A549 (cell line): ENCODE results near the gene HDHD2. TPM values are rescaled to one million over a fixed set of nuclear protein-coding genes. Genes with fewer than 3 reads are reported as not detected.
"Not testable (repeated sequence)": the region's sequence is repeated elsewhere in the genome, so short reads cannot be mapped to it uniquely, and the experiment has no call there.

Source experiments
- ATAC-seq, 2 experiments: fragments of 200-7000 bp in 1 of 2; fragments of >200 bp in 1 of 2; cut with Nextera tagmentation in 1 of 2; cut with Tn5 transposase in 1 of 2; 3 replicates each; pipeline versions ENCODE4 v1.8.0 to v1.9.1; 2018 to 2020; ENCODE audit warnings: mild to moderate bottlenecking in 1 of 2, moderate library complexity in 1 of 2
- CTCF ChIA-PET: fragments of 300-600 bp; sonication (Branson Sonifier 250); formaldehyde crosslinking; extraction: SDS; loops from one replicate; lab custom pipeline; 2021; ENCODE audit warnings: antibody characterized with exemption, inconsistent platforms; lab: Yijun Ruan, JAX
- POLR2A ChIA-PET: fragments of 350-600 bp; formaldehyde crosslinking; extraction: SDS; loops from one replicate; lab custom pipeline; 2021; ENCODE audit warnings: antibody characterized with exemption, inconsistent platforms; lab: Yijun Ruan, JAX
- DNase-seq, 2 experiments: peaks; one replicate each; pipeline versions ENCODE4 v3.0.0 to v3.0.0-alpha.2; 2011 to 2016; ENCODE audit warnings: low read depth in 1 of 2, low spot score in 1 of 2
- FAIRE-seq: peaks from 2 replicates; lab custom pipeline; 2011; peaks lifted over from hg19 to GRCh38; lab: Jason Lieb, UNC
- H3K27ac ChIP-seq, 2 experiments: fragments of >200 bp; sonication (Bioruptor Twin); formaldehyde crosslinking; 3 replicates each; pipeline ENCODE4 v1.5.1; 2016 to 2017
- H3K4me1 ChIP-seq: fragments of >200 bp; sonication (Bioruptor Twin); formaldehyde crosslinking; 3 replicates; pipeline ENCODE4 v1.6.1; 2016
- H3K4me2 ChIP-seq: fragments of >200 bp; sonication (Bioruptor Twin); formaldehyde crosslinking; 3 replicates; pipeline ENCODE4 v1.6.1; 2016
- H3K4me3 ChIP-seq: fragments of >200 bp; sonication (Bioruptor Twin); formaldehyde crosslinking; 3 replicates; pipeline ENCODE4 v1.5.1; 2016
- H3K9me3 ChIP-seq: fragments of >200 bp; sonication (Bioruptor Twin); formaldehyde crosslinking; 3 replicates; pipeline ENCODE4 v1.6.1; 2016
- BCL3 ChIP-seq: fragments of >200 bp; sonication (Bioruptor Twin); formaldehyde crosslinking; IDR thresholded peaks from 3 replicates; pipeline ENCODE4 v1.6.1; 2016
- BHLHE40 ChIP-seq: IDR thresholded peaks from 2 replicates; pipeline ENCODE4 v1.6.1; 2012; ENCODE audit warnings: low read depth, low read length, inconsistent platforms
- CBX8 ChIP-seq: fragments of 200-600 bp; sonication (generic); IDR thresholded peaks from 2 replicates; pipeline ENCODE4 v1.6.1; 2016
- CHD4 ChIP-seq: fragments of 200-600 bp; sonication (generic); IDR thresholded peaks from 2 replicates; pipeline ENCODE4 v1.6.1; 2016; ENCODE audit warnings: antibody characterized with exemption, mild to moderate bottlenecking, borderline replicate concordance
- EHMT2 ChIP-seq: fragments of 200-600 bp; sonication (generic); IDR thresholded peaks from 2 replicates; pipeline ENCODE4 v1.6.1; 2016; ENCODE audit warnings: antibody characterized with exemption, low read depth, mild to moderate bottlenecking, moderate library complexity
- ELK1 ChIP-seq: fragments of 150-350 bp; IDR thresholded peaks from 2 replicates; pipeline ENCODE4 v1.6.1; 2014; ENCODE audit warnings: low read depth, mild to moderate bottlenecking, low read length
- ESRRA ChIP-seq: fragments of 150-350 bp; IDR thresholded peaks from 2 replicates; pipeline ENCODE4 v1.6.1; 2014; ENCODE audit warnings: mild to moderate bottlenecking, low read length, borderline replicate concordance
- FOSB ChIP-seq: fragments of 250-450 bp; sonication (Bioruptor Pico); IDR thresholded peaks from 2 replicates; pipeline ENCODE4 v1.5.0; 2020; ENCODE audit warnings: mild to moderate bottlenecking, moderate library complexity
- FOSL2 ChIP-seq, 2 experiments: fragments of 450-650 bp in 1 of 2; fragments of >200 bp in 1 of 2; sonication (Bioruptor Twin) in 1 of 2; formaldehyde crosslinking; IDR thresholded peaks; 2 replicates each; pipeline versions ENCODE4 v1.5.0 to v1.6.1; 2016 to 2020; ENCODE audit warnings: mild to moderate bottlenecking in 1 of 2, moderate library complexity in 1 of 2
- HOXA7 ChIP-seq: fragments of 250-450 bp; sonication (Bioruptor Pico); IDR thresholded peaks from 2 replicates; pipeline ENCODE4 v1.5.0; 2020; ENCODE audit warnings: mild to moderate bottlenecking, moderate library complexity
- MAX ChIP-seq: IDR thresholded peaks from 2 replicates; pipeline ENCODE4 v1.6.1; 2012
- MAZ ChIP-seq: fragments of 150-350 bp; IDR thresholded peaks from 2 replicates; pipeline ENCODE4 v1.6.1; 2014; ENCODE audit warnings: antibody characterized with exemption, low read depth, low read length, borderline replicate concordance
- NPAS2 ChIP-seq: fragments of 250-450 bp; sonication (Bioruptor Pico); IDR thresholded peaks from 2 replicates; pipeline ENCODE4 v1.8.0; 2022; ENCODE audit warnings: mild to moderate bottlenecking, moderate library complexity, borderline replicate concordance
- PBX3 ChIP-seq: IDR thresholded peaks from 2 replicates; pipeline ENCODE4 v1.6.1; 2012
- POLR2A ChIP-seq: IDR thresholded peaks from 2 replicates; pipeline ENCODE4 v1.6.1; 2012; ENCODE audit warnings: mild to moderate bottlenecking, low read length
- RARB ChIP-seq: fragments of 250-450 bp; sonication (Bioruptor Pico); IDR thresholded peaks from 2 replicates; pipeline ENCODE4 v1.8.0; 2021; ENCODE audit warnings: mild to moderate bottlenecking, moderate library complexity
- RCOR1 ChIP-seq: fragments of 150-350 bp; IDR thresholded peaks from 2 replicates; pipeline ENCODE4 v1.6.1; 2014; ENCODE audit warnings: antibody characterized with exemption, low read length, low read depth
- RNF2 ChIP-seq: fragments of 200-600 bp; sonication (generic); IDR thresholded peaks from 2 replicates; pipeline ENCODE4 v1.6.1; 2016; ENCODE audit warnings: low read depth, mild to moderate bottlenecking, antibody characterized with exemption, moderate library complexity, borderline replicate concordance
- TP53 ChIP-seq: fragments of 250-450 bp; sonication (Bioruptor Pico); IDR thresholded peaks from 2 replicates; pipeline ENCODE4 v1.5.0; 2021; ENCODE audit warnings: mild to moderate bottlenecking, moderate library complexity
- ZFP36 ChIP-seq: fragments of 450-650 bp; IDR thresholded peaks from 2 replicates; pipeline ENCODE4 v1.6.1; 2014; ENCODE audit warnings: borderline replicate concordance; ENCODE audit not compliant: partially characterized antibody
- ZNF302 ChIP-seq: fragments of 250-450 bp; sonication (Bioruptor Pico); IDR thresholded peaks from 2 replicates; pipeline ENCODE4 v1.9.0; 2021; ENCODE audit warnings: inconsistent platforms, mild to moderate bottlenecking, moderate library complexity
- WGBS: methylation state at CpG from one replicate; pipeline ENCODE4 v1.1.6; 2017; ENCODE audit errors: missing lambda C conversion rate; 5-methylcytosine and 5-hydroxymethylcytosine counted together
- polyA plus RNA-seq, 4 experiments: library from polyadenylated mRNA; depleted of rRNA in 3 of 4; stranded (reverse); fragments of >200 nt; fragmentation: RNase III in 1 of 4; extraction: RNeasy Plus Mini Kit Qiagen cat#74134 plus additional on column Dnase treatment in 1 of 4; gene quantifications; 2 replicates in 3 of 4; 3 replicates in 1 of 4; pipeline ENCODE4 v1.2.3, GENCODE V29; 2011 to 2017

HDHD2 gene
- polyA plus RNA-seq, 2 of the 4 experiments (the other 2 are of a cell fraction) = 12.0 to 16.1 TPM

GRCh38 chr18:47160256-47160655, 10.0 kb upstream of the HDHD2 start:
- POLR2A ChIA-PET = no interaction called here
- ATAC-seq (no peak), FAIRE-seq (no peak), DNase-seq (no peak)
- TF ChIP-seq CHD4 = no peak
- no peak for TF ChIP-seq PBX3
- no peak for TF ChIP-seq ESRRA
- TF ChIP-seq FOSL2 (IDR thresholded peaks at IDR 0.05) = no peak
- no peak for TF ChIP-seq FOSL2 (CRISPR knock-in tag; IDR thresholded peaks at IDR 0.05)
- no peak for TF ChIP-seq MAX
- no peak for TF ChIP-seq RNF2
- TF ChIP-seq RCOR1 = no peak
- TF ChIP-seq ELK1 = no peak
- TF ChIP-seq HOXA7 (CRISPR knock-in tag) = no peak
- no peak for TF ChIP-seq BCL3
- no peak for TF ChIP-seq EHMT2
- 95% methylated on average over 5 of the region's 5 CpGs for WGBS
- Histone ChIP-seq H3K4me1 (peaks cover 6% of the 10 kb centered on the region), H3K27ac (no peak overlapping the region), H3K4me2 (no peak overlapping the region), H3K9me3 (no peaks in the 10 kb centered on the region), H3K4me3 (no peak overlapping the region)
- CTCF ChIA-PET = no interaction called here

GRCh38 chr18:47158404-47158803, 8.1 kb upstream of the HDHD2 start:
- CTCF ChIA-PET; H3K4me2 ChIP-seq; POLR2A ChIA-PET; FAIRE-seq; H3K4me1 ChIP-seq; H3K4me3 ChIP-seq; ATAC-seq; H3K9me3 ChIP-seq; H3K27ac ChIP-seq; TF ChIP-seq FOSL2 (IDR thresholded peaks at IDR 0.05): not testable (repeated sequence)
- TF ChIP-seq FOSL2 (CRISPR knock-in tag; IDR thresholded peaks at IDR 0.05) = peak; percentile 55; the same call in 1 of the 2 replicates
- DNase-seq = peak in 1 of 2 experiments; percentile 18
- WGBS = 80% methylated on average over 12 of the region's 16 CpGs

- FAIRE-seq (no peak), DNase-seq (no peak), ATAC-seq (no peak)
- Histone ChIP-seq H3K4me1 (peaks cover 8% of the 10 kb centered on the region; the same call in 1 of the 3 replicates), H3K4me2 (peak overlapping the region; percentile 80), H3K27ac (peak overlapping the region; percentile 79 to 87; a peak in 5 of 6 replicates), H3K9me3 (no peaks in the 10 kb centered on the region), H3K4me3 (no peak overlapping the region; the same call in 1 of the 3 replicates)
- TF ChIP-seq BHLHE40 (no peak), MAZ (no peak), TP53 (CRISPR knock-in tag) (no peak), RARB (CRISPR knock-in tag) (no peak), ZNF302 (CRISPR knock-in tag) (no peak), NPAS2 (CRISPR knock-in tag) (no peak), FOSB (CRISPR knock-in tag) (no peak), POLR2A (no peak), EHMT2 (no peak), ESRRA (no peak), CBX8 (no peak), ZFP36 (no peak)
- CTCF ChIA-PET = interaction anchor here (1.0 kb wide), 1 partner anchor 53 kb away, joined by 3 read pairs; no protein-coding TSS in a partner anchor
- POLR2A ChIA-PET = no interaction called here
Observed at GRCh38 chr18:47151439-47151838, 1.1 kb upstream of the HDHD2 start.
